GM12892 (cell line): ENCODE results near the gene LRRFIP1.

Source experiments
- POLR2A ChIP-seq: IDR thresholded peaks from 2 replicates; pipeline ENCODE4 v1.6.1; 2011; ENCODE audit warnings: low read depth, low read length, control low read depth
- POLR2AphosphoS5 ChIP-seq: IDR thresholded peaks from 2 replicates; pipeline ENCODE4 v1.6.1; 2011; ENCODE audit warnings: low read depth, low read length, control low read depth

DNA sequence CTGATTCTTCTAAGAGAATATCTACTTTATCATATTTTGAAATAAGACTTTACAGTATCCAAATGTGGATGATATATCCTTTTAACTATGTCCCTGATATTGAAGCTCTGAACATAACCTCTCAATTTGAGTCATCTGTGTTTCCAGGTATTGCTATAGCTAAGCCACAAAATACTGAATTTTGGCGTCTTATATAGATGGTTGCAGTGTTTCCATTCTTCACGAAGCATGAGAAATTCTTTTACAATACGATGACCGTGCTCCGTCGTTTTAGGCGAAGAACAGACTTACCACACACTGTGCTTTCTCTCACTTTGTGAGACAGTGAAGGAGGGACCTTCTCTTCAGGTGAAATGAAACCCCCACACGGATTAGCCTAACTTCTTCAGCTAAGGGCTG, 45.3 kb downstream of the LRRFIP1 start:
- TF ChIP-seq POLR2AphosphoS5 (no peak), POLR2A (no peak)
